AG08396 (cell line): ENCODE data around the gene ME3.

Source experiments
- DNase-seq: peaks from one replicate; pipeline ENCODE4 v3.0.0; 2012; ENCODE audit warnings: low spot score, mixed read lengths

ME3 gene

GRCh38 chr11:86692746-86693145 lies 20.3 kb upstream of the ME3 start:
- no peak for DNase-seq

- DNase-seq = no peak
Observed at GRCh38 chr11:86692317-86692716, 19.9 kb upstream of the ME3 start.

GRCh38 chr11:86688398-86689179 lies 16.2 kb upstream of the ME3 start:
- peak; percentile 68 for DNase-seq

- no peak for DNase-seq
Observed at GRCh38 chr11:86687185-86687778, 14.9 kb upstream of the ME3 start.

GRCh38 chr11:86686531-86686930 lies 14.1 kb upstream of the ME3 start:
- DNase-seq = no peak

- DNase-seq = no peak
Observed at GRCh38 chr11:86681483-86681756, 9.0 kb upstream of the ME3 start.

GRCh38 chr11:86680716-86681482 lies 8.5 kb upstream of the ME3 start:
- DNase-seq = no peak

- DNase-seq = no peak
Observed at GRCh38 chr11:86678823-86679222, 6.4 kb upstream of the ME3 start.

GRCh38 chr11:86678296-86678695 lies 5.9 kb upstream of the ME3 start:
- DNase-seq = no peak

GRCh38 chr11:86676533-86677154 lies 4.2 kb upstream of the ME3 start:
- DNase-seq = peak; percentile 21

- DNase-seq = no peak
Observed at GRCh38 chr11:86676010-86676409, 3.6 kb upstream of the ME3 start.

- DNase-seq = no peak
Observed at GRCh38 chr11:86675017-86675416, 2.6 kb upstream of the ME3 start.

- DNase-seq = no peak
Observed at GRCh38 chr11:86673872-86674750, 1.7 kb upstream of the ME3 start.

GRCh38 chr11:86673055-86673843 lies 833 bp upstream of the ME3 start:
- DNase-seq = no peak

GRCh38 chr11:86671531-86672006 lies 847 bp downstream of the ME3 start:
- peak; percentile 51 for DNase-seq

- DNase-seq = no peak
Observed at GRCh38 chr11:86670911-86671310, 1.5 kb downstream of the ME3 start.

GRCh38 chr11:86670181-86670580 lies 2.2 kb downstream of the ME3 start:
- DNase-seq = no peak

GRCh38 chr11:86669424-86669823 lies 3.0 kb downstream of the ME3 start:
- no peak for DNase-seq

- no peak for DNase-seq
Observed at GRCh38 chr11:86668929-86669328, 3.5 kb downstream of the ME3 start.

- no peak for DNase-seq
Observed at GRCh38 chr11:86666193-86666592, 6.2 kb downstream of the ME3 start.

- no peak for DNase-seq
Observed at GRCh38 chr11:86664930-86665329, 7.5 kb downstream of the ME3 start.
